B cell (primary cell): Measurements from ENCODE around the gene FSCN2.

Experiments used
- CTCF ChIP-seq: fragments of 200-600 bp; IDR thresholded peaks from one replicate; pipeline ENCODE4 v1.8.0; 2022; ENCODE audit warnings: antibody characterized with exemption, mild to moderate bottlenecking
- EZH2 ChIP-seq: IDR thresholded peaks from 2 replicates; pipeline ENCODE4 v1.6.1; 2012; ENCODE audit warnings: borderline replicate concordance, low read depth, mild to moderate bottlenecking, moderate library complexity, low read length; ENCODE audit not compliant: insufficient read depth, poor library complexity, severe bottlenecking

DNA sequence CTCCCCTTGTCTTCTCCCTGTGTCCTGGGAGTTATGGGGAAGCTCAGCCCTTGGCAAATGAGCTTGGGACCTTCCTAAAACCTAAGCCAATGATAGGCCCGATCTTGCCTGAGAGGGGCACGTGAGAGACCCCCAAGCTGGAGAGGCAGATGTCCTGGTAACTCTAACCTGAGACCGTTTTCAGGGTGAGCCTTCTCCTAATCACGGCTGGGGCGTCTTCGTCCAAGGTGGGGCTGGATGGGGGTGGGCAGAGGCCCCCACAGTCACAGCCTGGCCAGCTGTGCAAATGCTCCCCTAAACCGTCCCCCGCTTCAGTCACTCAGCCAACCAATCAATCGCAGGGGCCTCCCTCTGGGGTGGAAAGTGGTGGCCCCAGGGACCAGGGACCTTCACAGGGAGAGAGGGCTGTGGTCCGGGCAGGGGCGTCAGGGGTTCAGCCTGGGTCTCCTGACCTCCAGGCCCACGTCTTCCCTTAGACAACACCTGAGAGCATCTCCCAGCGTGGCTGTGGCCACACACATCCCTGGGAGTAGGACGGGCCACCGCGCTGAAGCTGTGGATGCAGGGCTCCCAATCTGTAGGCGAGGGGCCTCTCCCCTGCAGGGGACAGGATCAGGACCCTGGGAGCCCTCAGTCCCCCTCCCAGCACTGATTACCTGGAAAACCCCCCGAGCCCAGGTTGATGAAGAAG lies 46.2 kb upstream of the FSCN2 start:
- TF ChIP-seq CTCF (no peak), EZH2 (no peak)
